ENCODE measurements around the gene LPAR1.

The LPAR1 gene

GRCh38 chr9:110999379-110999778 lies 38.9 kb downstream of the LPAR1 start:
- DNase-seq (ENCODE audit: low spot score): no peak

- DNase-seq (ENCODE audit: low spot score): no peak
These were observed 40.4 kb downstream of the LPAR1 start for GRCh38 chr9:110997847-110998246.

- DNase-seq (ENCODE audit: low spot score): no peak
These were observed 41.6 kb downstream of the LPAR1 start for GRCh38 chr9:110996436-110997220.

DNA sequence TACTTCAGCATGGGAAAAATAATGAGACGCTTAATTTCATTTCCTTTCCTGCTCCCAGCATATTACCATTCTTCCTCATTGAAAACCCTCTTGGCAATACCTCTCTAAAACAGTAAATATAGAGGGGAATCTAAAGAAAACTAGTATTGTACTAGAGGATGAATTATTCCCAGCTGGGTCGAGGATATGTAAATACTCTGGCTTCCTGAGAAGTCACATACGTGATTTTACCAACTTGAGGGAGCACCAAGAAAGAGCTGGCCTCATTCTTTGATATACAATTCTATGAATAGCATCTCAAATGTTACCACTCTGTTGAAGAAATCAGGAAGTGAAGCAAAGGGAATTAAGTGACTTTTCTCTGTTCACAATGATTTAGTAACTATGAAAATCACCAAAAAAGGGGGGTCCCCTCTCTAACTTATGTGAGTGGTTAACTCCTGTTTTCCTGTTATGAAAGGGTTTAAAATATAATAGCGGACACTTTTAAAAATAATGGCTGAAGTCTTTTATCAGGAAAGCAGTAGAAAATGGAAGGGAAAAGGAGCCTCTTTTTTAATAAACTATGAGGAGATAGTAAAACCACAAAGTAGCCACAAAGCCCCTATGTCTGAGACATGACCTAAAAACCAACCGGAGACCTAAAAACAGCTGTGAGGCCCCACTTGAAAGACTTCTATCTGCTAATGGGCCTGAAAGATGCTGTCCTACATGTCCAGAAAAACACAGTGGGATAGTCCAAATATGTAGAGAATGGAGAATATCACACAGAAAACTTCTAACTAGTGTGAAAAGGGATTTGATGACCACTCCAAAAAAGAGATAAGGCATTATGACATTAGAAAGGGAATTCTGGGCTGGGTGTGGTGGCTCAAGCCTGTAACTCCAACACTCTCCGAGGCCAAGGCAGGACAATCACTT lies 42.6 kb downstream of the LPAR1 start:
- DNase-seq (ENCODE audit: low spot score): no peak

DNA sequence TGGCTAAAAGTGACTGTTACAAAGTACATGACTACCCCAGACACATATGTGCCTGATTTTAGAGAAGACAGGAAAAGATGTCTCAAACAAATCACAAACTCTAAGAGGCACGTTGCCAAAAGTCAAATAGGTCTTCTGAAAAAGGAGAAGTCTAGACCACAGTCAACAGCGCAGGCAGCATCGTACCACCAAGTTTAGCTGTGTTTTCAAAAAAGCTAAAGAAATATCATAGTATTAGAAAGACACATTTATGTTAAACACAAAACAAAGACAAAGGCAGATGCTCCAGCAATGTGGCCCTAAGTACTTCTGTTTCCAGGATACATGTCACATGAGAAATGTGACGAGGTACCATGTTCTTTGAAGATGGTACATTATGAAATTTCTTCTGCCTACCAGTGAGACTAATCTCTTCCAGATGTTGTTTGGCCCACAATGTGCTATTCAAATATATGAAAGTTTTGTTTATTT lies 43.5 kb downstream of the LPAR1 start:
- no peak for DNase-seq (ENCODE audit: low spot score)

- DNase-seq (ENCODE audit: low spot score): no peak
These were observed 47.8 kb downstream of the LPAR1 start for GRCh38 chr9:110990481-110990880.

- DNase-seq (ENCODE audit: low spot score): no peak
These were observed 51.7 kb downstream of the LPAR1 start for GRCh38 chr9:110986529-110986928.

DNA sequence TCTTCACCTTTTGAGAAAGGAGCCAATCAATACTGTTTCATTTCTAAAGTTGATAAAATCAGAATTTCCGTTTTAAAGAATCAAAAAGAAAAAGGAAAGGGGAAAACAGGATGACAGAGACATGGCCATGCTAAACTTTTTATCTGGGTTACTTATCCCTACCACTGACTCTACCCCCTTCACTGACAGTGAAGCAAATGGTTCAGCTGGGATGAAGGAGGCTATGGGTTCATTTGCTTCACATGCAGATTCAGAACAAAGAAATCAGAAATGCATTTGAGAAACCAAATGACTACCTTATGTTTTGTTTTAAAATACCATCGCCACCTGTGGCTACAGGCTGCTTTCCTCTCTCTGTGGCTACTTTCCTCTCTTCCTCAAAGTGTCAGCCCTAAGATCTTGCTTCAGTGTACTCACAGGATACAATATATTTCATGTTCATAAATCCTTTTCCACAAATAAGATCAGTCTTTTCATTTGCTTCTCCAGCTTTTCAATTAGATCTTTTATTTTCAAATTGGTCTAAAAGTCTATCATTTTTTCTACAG lies 53.3 kb downstream of the LPAR1 start:
- DNase-seq (ENCODE audit: low spot score): no peak

GRCh38 chr9:110980261-110980660 lies 58.0 kb downstream of the LPAR1 start:
- DNase-seq (ENCODE audit: low spot score): no peak

GRCh38 chr9:110979636-110980035 lies 58.6 kb downstream of the LPAR1 start:
- DNase-seq (ENCODE audit: low spot score): no peak

DNA sequence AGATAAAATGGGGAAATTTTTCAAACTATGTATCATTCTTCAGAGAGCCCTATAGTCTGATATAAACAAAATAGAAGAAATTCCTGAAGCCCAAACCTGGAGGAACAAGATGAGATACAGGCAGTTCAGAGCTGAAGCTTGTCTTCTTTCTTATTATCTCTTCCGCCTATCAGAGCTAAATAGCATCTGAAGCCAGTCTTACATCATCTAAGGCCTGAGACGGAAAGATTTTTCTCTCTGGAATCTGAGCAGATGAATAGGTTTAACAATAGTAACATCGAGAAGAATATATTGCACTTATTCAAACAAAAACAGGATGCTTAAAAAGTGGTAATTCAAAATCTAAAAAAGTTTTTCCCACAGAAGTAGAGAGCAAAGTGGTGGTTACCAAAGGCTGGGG lies 59.8 kb downstream of the LPAR1 start:
- no peak for DNase-seq (ENCODE audit: low spot score)

DNA sequence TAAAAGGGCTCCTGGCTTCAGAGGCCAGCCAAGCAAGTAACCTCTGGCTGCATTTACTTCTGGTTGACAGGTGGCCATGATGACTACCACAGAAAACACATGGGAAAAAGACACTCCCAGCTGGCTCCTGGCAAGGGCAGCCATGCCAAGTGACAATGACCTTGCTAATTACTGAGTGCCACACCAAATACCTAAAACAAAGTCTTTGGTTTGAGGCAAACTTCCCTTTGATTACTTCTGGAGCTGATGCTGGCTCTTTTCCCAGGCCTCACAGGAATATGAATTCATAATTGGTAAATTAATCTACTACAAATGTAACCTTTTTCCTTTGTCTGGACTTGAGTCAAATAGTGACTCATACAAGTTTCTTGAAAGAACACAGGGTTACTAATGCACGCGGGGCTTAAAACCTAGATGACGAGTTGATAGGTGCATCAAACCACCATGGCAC lies 61.0 kb downstream of the LPAR1 start:
- no peak for DNase-seq (ENCODE audit: low spot score)

GRCh38 chr9:110975969-110976368 lies 62.3 kb downstream of the LPAR1 start:
- no peak for DNase-seq (ENCODE audit: low spot score)

DNA sequence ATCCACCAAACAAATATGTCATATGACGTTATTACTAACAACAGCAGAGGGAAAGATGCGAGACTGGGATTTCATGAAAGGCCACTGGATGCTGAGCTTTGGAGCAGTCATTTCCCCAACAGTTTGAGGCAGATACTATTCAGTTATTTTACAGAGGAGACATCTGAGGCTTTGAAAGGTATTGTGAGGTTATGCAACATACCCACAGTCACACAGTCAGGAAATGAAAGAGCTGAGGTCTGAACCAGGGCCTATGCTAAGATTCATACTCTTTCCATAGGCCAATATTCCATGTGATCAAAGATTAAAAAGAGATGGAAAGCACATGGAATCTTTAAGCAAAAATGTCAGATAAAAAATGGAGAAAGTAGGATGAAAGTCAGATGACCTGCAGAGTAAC lies 63.0 kb downstream of the LPAR1 start:
- DNase-seq (ENCODE audit: low spot score): no peak

GRCh38 chr9:110971705-110972104 lies 66.6 kb downstream of the LPAR1 start:
- no peak for DNase-seq (ENCODE audit: low spot score)

GRCh38 chr9:110971234-110971633 lies 67.0 kb downstream of the LPAR1 start:
- DNase-seq (ENCODE audit: low spot score): no peak

- no peak for DNase-seq (ENCODE audit: low spot score)
These were observed 68.3 kb downstream of the LPAR1 start for GRCh38 chr9:110969971-110970386.

DNA sequence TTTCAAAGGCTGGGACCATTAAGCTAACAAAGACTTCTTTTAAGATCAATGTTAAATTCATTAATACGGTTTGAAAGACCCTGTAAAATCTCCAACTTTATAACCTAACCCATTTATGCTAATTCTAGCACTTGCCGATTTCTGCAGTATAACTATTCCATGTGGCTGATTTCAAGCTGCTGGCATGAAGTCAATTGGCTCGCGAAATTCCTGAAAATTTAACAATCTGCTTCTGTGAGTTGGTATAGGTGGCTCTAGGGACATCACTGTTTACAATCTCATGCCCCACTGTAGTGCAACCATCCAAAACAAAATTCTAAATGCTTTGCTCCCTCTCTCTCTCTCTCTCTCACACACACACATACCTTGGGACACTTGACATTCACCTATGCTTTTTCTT lies 70.2 kb downstream of the LPAR1 start:
- DNase-seq (ENCODE audit: low spot score): no peak

DNA sequence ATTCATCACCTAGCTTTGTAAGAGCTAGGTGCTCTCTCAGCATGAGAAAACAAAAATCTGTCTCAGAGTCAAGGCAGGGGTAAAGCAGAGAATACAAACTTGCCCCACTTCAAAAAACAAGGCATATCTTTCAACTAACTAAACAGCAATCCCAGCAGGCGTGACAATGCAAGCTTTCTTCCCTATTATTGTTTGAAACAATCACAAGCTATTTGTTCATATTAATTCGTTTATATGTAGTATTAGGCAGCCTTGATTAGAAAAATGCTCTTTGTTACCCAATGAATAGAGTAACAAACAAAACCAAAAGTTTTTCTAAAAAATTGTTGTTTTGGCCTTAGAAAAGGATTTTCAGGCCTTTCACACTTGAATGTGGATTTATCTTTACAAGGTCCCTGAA lies 71.1 kb downstream of the LPAR1 start:
- no peak for DNase-seq (ENCODE audit: low spot score)

- DNase-seq (ENCODE audit: low spot score): no peak
These were observed 78.0 kb downstream of the LPAR1 start for GRCh38 chr9:110960288-110960687.

- DNase-seq (ENCODE audit: low spot score): no peak
These were observed 79.4 kb downstream of the LPAR1 start for GRCh38 chr9:110958847-110959246.

GRCh38 chr9:110954822-110955291 lies 83.4 kb downstream of the LPAR1 start:
- no peak for DNase-seq (ENCODE audit: low spot score)

- DNase-seq (ENCODE audit: low spot score): no peak
These were observed 85.8 kb downstream of the LPAR1 start for GRCh38 chr9:110952540-110952859.

Measured in HuH-7.5 (cell line).